ENCODE data around the gene LLCFC1.

- TF ChIP-seq CTCF (IDR thresholded peaks at IDR 0.05; ENCODE audit: poor library complexity) (no peak), EZH2 (IDR thresholded peaks at IDR 0.05; ENCODE audit: borderline replicate concordance) (no peak)
These were observed 5.7 kb upstream of the LLCFC1 start, which contains the start of gene TRPV5 for GRCh38 chr7:142933624-142934023.

All from hepatocyte (in vitro differentiated cells).